Panc1 (cell line): ENCODE results near the gene ITGA2. TPM values are rescaled to one million over a fixed set of nuclear protein-coding genes. Genes with fewer than 3 reads are reported as not detected.

Experiments used
- ATAC-seq: fragments of 200-7000 bp; cut with Tn5 transposase; 2 replicates; pipeline ENCODE4 v1.9.1; 2020; ENCODE audit warnings: mild to moderate bottlenecking, moderate library complexity
- BruUV-seq: library from RNA; stranded (reverse); fragments of 400-500 nt; replicated peaks from 2 replicates; lab custom pipeline; 2021; lab: Mats Ljungman, UMichigan
- CTCF ChIA-PET: fragments of 300-600 bp; sonication (Branson Sonifier 250); formaldehyde crosslinking; loops from one replicate; lab custom pipeline; 2022; ENCODE audit warnings: antibody characterized with exemption; lab: Charles Lee
- POLR2A ChIA-PET: fragments of 300-600 bp; sonication (Branson Sonifier 250); formaldehyde crosslinking; loops from one replicate; lab custom pipeline; 2022; ENCODE audit warnings: antibody characterized with exemption; lab: Charles Lee
- DNase-seq: peaks from one replicate; pipeline ENCODE4 v3.0.0-alpha.2; 2010; ENCODE audit warnings: low read depth, low spot score
- H3K27ac ChIP-seq: 2 replicates; pipeline ENCODE4 v1.5.1; 2011; ENCODE audit warnings: mild to moderate bottlenecking, low read length, inconsistent platforms
- H3K27me3 ChIP-seq: fragments of 200-500 bp; sonication (Bioruptor generic); 2 replicates; pipeline ENCODE4 v1.6.0; 2014; ENCODE audit warnings: low read length, inconsistent platforms; ENCODE audit not compliant: control insufficient read depth, insufficient read depth
- H3K36me3 ChIP-seq: fragments of 200-500 bp; sonication (Bioruptor generic); 2 replicates; pipeline ENCODE4 v1.5.1; 2014; ENCODE audit warnings: inconsistent platforms, mild to moderate bottlenecking, low read length, moderate library complexity; ENCODE audit not compliant: control insufficient read depth, insufficient read depth
- H3K4me1 ChIP-seq: 2 replicates; pipeline ENCODE4 v1.5.1; 2011; ENCODE audit warnings: inconsistent platforms, mild to moderate bottlenecking, low read length, moderate library complexity; ENCODE audit not compliant: control insufficient read depth, insufficient read depth
- H3K4me3 ChIP-seq, 2 experiments: 2 replicates each; pipeline ENCODE4 v1.5.1; 2011 to 2012; ENCODE audit warnings: low read depth in 2 of 2, low read length in 2 of 2, mild to moderate bottlenecking in 2 of 2, inconsistent platforms in 1 of 2, moderate library complexity in 1 of 2
- H3K9me3 ChIP-seq: fragments of 200-500 bp; sonication (Bioruptor generic); 2 replicates; pipeline ENCODE4 v1.5.1; 2014; ENCODE audit warnings: low read depth, mild to moderate bottlenecking, inconsistent platforms, low read length, moderate library complexity; ENCODE audit not compliant: control insufficient read depth, insufficient read depth
- POLR2AphosphoS5 ChIP-seq: IDR thresholded peaks from 2 replicates; pipeline ENCODE4 v1.6.1; 2012; ENCODE audit warnings: mild to moderate bottlenecking, low read depth, low read length, moderate library complexity
- SIN3A ChIP-seq: IDR thresholded peaks from 2 replicates; pipeline ENCODE4 v1.6.1; 2012; ENCODE audit warnings: low read depth, mild to moderate bottlenecking, low read length, moderate library complexity, borderline replicate concordance; ENCODE audit not compliant: insufficient read depth
- TCF7L2 ChIP-seq: IDR thresholded peaks from 2 replicates; pipeline ENCODE4 v1.6.1; 2011; ENCODE audit warnings: mild to moderate bottlenecking, low read depth, low read length, inconsistent platforms
- in situ Hi-C: cut with HindIII; loops from 2 replicates; pipeline ENCODE4 v1.10.0; 2016; ENCODE audit warnings: low sequenced_read_pairs, low pct_unique_long_range_greater_than_20kb
- intact Hi-C: fragments of 100-400 bp; cut with micrococcal nuclease; formaldehyde crosslinking; loops from one replicate; pipeline ENCODE4 v1.10.0; 2022; ENCODE audit not compliant: unreplicated experiment
- total RNA-seq: library from RNA; stranded (reverse); gene quantifications from one replicate; pipeline ENCODE4 v1.2.1, GENCODE V29; 2021; ENCODE audit not compliant: unreplicated experiment
- TF ChIP-seq, protein P1 (sequence below), 2 experiments: IDR thresholded peaks; 2 replicates each; pipeline ENCODE4 v1.6.1; 2011 to 2012; ENCODE audit warnings: low read depth in 2 of 2, control low read depth in 1 of 2, low read length in 1 of 2, mild to moderate bottlenecking in 1 of 2, moderate library complexity in 1 of 2; ENCODE audit not compliant: insufficient read depth in 1 of 2
- TF ChIP-seq, protein P2 (sequence below): fragments of 450-650 bp; IDR thresholded peaks from 2 replicates; pipeline ENCODE4 v1.5.1; 2017; ENCODE audit warnings: mild to moderate bottlenecking

Gene ITGA2
- total RNA-seq, 1 experiment from 2014 or later, result 41.8 TPM

DNA sequence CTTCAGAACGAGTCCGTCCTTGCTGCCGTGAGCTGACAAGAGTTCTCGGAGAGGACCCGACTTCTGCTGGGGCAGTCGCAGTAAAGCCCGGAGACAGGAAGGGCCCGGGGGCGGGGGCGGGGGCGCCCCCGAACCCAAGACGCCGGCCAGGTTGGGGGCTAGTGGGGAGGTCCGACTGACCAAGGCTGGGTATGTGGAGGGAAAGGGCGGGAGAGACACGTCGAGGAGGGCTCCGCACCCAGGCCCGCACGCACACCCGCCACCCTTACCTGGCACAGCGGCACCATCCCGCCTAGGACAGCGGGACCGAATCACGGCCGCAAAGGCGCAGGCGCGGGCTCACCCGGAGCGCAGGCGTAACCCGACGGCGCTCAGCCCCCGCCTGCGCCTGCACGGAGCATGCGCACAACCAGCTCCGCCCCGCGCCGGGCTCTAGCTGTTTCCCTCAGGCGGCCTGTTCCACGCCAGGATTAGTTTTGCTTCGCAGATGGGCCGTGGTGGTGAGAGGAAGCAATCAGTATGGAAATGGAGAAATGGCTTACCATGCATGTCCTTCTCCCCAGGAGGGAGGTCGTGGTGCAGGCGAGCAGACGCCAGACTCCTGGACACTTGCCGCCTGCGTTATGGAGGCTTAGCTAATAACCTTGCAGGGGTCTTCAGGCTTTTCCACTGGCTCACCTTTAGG, 120.4 kb downstream of the ITGA2 start, which contains the start of gene MOCS2:
Gene MOCS2 (minus strand): TSS at position 315 of the 685 bp plus-strand sequence. CDS start 2,583 bp downstream, outside the sequence.
- H3K4me3 ChIP-seq, result peak within 1 kb of the TSS; percentile 70 to 95
- H3K36me3 ChIP-seq, result no peaks in the 10 kb centered on the region
- TF ChIP-seq POLR2AphosphoS5, result peak; percentile 85
- peak; percentile 19; the same call in 1 of the 2 replicates for TF ChIP-seq SIN3A
- TF ChIP-seq, protein P1, sequence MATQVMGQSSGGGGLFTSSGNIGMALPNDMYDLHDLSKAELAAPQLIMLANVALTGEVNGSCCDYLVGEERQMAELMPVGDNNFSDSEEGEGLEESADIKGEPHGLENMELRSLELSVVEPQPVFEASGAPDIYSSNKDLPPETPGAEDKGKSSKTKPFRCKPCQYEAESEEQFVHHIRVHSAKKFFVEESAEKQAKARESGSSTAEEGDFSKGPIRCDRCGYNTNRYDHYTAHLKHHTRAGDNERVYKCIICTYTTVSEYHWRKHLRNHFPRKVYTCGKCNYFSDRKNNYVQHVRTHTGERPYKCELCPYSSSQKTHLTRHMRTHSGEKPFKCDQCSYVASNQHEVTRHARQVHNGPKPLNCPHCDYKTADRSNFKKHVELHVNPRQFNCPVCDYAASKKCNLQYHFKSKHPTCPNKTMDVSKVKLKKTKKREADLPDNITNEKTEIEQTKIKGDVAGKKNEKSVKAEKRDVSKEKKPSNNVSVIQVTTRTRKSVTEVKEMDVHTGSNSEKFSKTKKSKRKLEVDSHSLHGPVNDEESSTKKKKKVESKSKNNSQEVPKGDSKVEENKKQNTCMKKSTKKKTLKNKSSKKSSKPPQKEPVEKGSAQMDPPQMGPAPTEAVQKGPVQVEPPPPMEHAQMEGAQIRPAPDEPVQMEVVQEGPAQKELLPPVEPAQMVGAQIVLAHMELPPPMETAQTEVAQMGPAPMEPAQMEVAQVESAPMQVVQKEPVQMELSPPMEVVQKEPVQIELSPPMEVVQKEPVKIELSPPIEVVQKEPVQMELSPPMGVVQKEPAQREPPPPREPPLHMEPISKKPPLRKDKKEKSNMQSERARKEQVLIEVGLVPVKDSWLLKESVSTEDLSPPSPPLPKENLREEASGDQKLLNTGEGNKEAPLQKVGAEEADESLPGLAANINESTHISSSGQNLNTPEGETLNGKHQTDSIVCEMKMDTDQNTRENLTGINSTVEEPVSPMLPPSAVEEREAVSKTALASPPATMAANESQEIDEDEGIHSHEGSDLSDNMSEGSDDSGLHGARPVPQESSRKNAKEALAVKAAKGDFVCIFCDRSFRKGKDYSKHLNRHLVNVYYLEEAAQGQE (IDR thresholded peaks at IDR 0.05; ENCODE audit: insufficient read depth in 1 of 2, low read depth in 2 of 2, low read length in 1 of 2), result no peak
- TF ChIP-seq TCF7L2, result no peak
- TF ChIP-seq, protein P2, sequence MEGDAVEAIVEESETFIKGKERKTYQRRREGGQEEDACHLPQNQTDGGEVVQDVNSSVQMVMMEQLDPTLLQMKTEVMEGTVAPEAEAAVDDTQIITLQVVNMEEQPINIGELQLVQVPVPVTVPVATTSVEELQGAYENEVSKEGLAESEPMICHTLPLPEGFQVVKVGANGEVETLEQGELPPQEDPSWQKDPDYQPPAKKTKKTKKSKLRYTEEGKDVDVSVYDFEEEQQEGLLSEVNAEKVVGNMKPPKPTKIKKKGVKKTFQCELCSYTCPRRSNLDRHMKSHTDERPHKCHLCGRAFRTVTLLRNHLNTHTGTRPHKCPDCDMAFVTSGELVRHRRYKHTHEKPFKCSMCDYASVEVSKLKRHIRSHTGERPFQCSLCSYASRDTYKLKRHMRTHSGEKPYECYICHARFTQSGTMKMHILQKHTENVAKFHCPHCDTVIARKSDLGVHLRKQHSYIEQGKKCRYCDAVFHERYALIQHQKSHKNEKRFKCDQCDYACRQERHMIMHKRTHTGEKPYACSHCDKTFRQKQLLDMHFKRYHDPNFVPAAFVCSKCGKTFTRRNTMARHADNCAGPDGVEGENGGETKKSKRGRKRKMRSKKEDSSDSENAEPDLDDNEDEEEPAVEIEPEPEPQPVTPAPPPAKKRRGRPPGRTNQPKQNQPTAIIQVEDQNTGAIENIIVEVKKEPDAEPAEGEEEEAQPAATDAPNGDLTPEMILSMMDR, result no peak
- no peaks in the 10 kb centered on the region for H3K27me3 ChIP-seq
- POLR2A ChIA-PET, result interaction anchor here (0.6 kb wide), 1 partner anchor 78 kb away, joined by 3 read pairs; no protein-coding TSS in a partner anchor
- intact Hi-C loops, result loop anchor here (10.0 kb wide), 1 partner anchor 325 kb away; the partner anchor contains the start of genes ITGA1 and PELO
- ATAC-seq, result peak; percentile 100
- no peaks in the 10 kb centered on the region for H3K9me3 ChIP-seq
- peak within 1 kb of the TSS; percentile 90 for H3K27ac ChIP-seq
- CTCF ChIA-PET, result interaction anchor here (0.6 to 1.0 kb wide), 3 partner anchors 161 to 1393 kb away, joined by 3 to 12 read pairs (median 3); no protein-coding TSS in a partner anchor
- BruUV-seq, result no TSS peak
- DNase-seq, result peak; percentile 66
- H3K4me1 ChIP-seq, result peaks cover 17% of the 10 kb centered on the region
- in situ Hi-C loops, result no loop called here

DNA sequence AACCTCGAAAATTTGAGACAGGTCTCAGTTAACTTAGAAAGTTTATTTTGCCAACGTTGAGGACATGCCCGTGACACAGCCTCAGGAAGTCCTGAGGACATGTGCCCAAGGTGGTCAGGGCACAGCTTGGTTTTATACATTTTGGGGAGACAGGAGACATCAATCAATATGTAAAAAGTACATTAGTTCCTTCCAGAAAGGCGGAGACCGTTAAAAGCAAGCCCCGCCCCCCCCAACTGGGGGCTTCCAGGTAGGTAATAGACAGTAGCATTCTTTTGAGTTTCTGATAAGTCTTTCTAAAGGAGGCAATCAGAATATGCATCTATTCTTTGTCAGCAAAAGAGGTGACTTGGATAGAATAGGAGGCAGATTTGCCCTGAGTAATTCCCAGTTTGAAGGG, 121.0 kb downstream of the ITGA2 start:
- BruUV-seq, result TSS peak; percentile 80
- POLR2A ChIA-PET, result interaction anchor here (0.6 kb wide), 1 partner anchor 78 kb away, joined by 3 read pairs; no protein-coding TSS in a partner anchor

More for the DNA sequence above, 121.0 kb downstream of the ITGA2 start:
- ATAC-seq, result peak; percentile 20
- in situ Hi-C loops, result no loop called here
- Histone ChIP-seq H3K36me3 (no peaks in the 10 kb centered on the region), H3K4me1 (peaks cover 17% of the 10 kb centered on the region), H3K27me3 (no peaks in the 10 kb centered on the region), H3K4me3 (peak overlapping the region; percentile 70 to 95), H3K9me3 (no peaks in the 10 kb centered on the region), H3K27ac (peak overlapping the region; percentile 90)
- CTCF ChIA-PET, result interaction anchor here (1.0 kb wide), 1 partner anchor 162 kb away, joined by 3 read pairs; no protein-coding TSS in a partner anchor
- TF ChIP-seq POLR2AphosphoS5 (no peak), SIN3A (no peak), TCF7L2 (no peak)
- TF ChIP-seq, protein P2, result no peak
- TF ChIP-seq, protein P1 (IDR thresholded peaks at IDR 0.05; ENCODE audit: insufficient read depth in 1 of 2, low read depth in 2 of 2, low read length in 1 of 2), result no peak
- DNase-seq, result no peak
- intact Hi-C loops, result loop anchor here (10.0 kb wide), 1 partner anchor 325 kb away; the partner anchor contains the start of genes ITGA1 and PELO
